Ascending aorta (tissue), 2 donors: Measurements from ENCODE around the gene SPINT2. TPM values are rescaled to one million over a fixed set of nuclear protein-coding genes. Genes with fewer than 3 reads are reported as not detected.

Experiments
- DNase-seq, 2 donors: peaks; one replicate each; pipeline ENCODE4 v3.0.0-alpha.2; 2019; ENCODE audit warnings: low spot score in 2 of 2
- H3K27ac ChIP-seq, 2 donors: fragments of 200-600 bp; sonication (generic); one replicate each; pipeline ENCODE4 v1.5.1; 2016 to 2017; ENCODE audit warnings: mild to moderate bottlenecking in 1 of 2
- H3K27me3 ChIP-seq: fragments of 200-600 bp; sonication (generic); one replicate; pipeline ENCODE4 v1.5.1; 2017
- H3K36me3 ChIP-seq, 2 donors: fragments of 200-600 bp; sonication (generic); one replicate each; pipeline ENCODE4 v1.5.1; 2016
- H3K4me1 ChIP-seq, 2 donors: fragments of 200-600 bp; sonication (generic); one replicate each; pipeline ENCODE4 v1.5.1; 2016 to 2017; ENCODE audit warnings: mild to moderate bottlenecking in 1 of 2
- H3K4me3 ChIP-seq, 2 donors: fragments of 200-600 bp; sonication (generic); one replicate each; pipeline ENCODE4 v1.5.1; 2016 to 2017; ENCODE audit warnings: mild to moderate bottlenecking in 1 of 2
- H3K9me3 ChIP-seq, 2 donors: fragments of 200-600 bp; sonication (generic); one replicate each; pipeline ENCODE4 v1.5.1; 2016
- intact Hi-C: fragments of 100-400 bp; cut with DNase I; formaldehyde crosslinking; loops from one replicate; pipeline ENCODE4 v1.15.1; 2023
- total RNA-seq: library from RNA; depleted of rRNA; stranded (reverse); fragments of >200 nt; gene quantifications from one replicate; pipeline ENCODE4 v1.1.0, GENCODE V29; 2016
- TF ChIP-seq, protein P1 (sequence below), 3 experiments: fragments of 200-600 bp in 2 of 3; fragments of 450-650 bp in 1 of 3; sonication (generic) in 2 of 3; IDR thresholded peaks; one replicate each; pipeline ENCODE4 v1.5.1; 2016 to 2019; ENCODE audit warnings: antibody characterized with exemption in 3 of 3, mild to moderate bottlenecking in 1 of 3, moderate library complexity in 1 of 3

Gene SPINT2
- total RNA-seq, 1 donor from 2014 or later: 193 TPM

DNA sequence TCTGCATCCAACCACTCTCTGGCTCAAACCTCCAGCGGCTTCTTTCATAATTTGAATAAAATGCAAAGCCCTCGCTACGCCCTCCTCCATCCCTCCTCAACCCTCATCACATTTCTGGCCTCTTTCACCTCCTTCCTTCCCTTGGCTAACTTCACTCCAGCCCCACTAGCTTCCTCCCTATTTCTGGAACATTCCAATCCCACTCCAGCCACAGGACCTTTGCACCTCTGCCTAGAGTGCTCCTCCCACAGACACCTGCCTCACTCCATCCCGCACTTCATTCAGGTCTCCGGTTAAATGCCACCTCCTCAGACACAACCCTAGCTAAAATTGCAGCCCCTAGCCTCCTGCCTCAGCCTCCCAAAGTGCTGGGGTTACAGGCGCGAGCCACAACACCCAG, 32.5 kb upstream of the SPINT2 start:
- no peak for DNase-seq
- Histone ChIP-seq H3K27ac (no peak overlapping the region), H3K27me3 (peaks cover 18% of the 10 kb centered on the region), H3K9me3 (no peaks in the 10 kb centered on the region), H3K4me3 (no peak overlapping the region), H3K4me1 (peaks cover 11 to 12% of the 10 kb centered on the region in 2 donors), H3K36me3 (no peaks in the 10 kb centered on the region)
- intact Hi-C loops: loop anchor here (5.0 kb wide), 1 partner anchor 140 kb away; the partner anchor contains the start of gene PSMD8
- TF ChIP-seq, protein P1, sequence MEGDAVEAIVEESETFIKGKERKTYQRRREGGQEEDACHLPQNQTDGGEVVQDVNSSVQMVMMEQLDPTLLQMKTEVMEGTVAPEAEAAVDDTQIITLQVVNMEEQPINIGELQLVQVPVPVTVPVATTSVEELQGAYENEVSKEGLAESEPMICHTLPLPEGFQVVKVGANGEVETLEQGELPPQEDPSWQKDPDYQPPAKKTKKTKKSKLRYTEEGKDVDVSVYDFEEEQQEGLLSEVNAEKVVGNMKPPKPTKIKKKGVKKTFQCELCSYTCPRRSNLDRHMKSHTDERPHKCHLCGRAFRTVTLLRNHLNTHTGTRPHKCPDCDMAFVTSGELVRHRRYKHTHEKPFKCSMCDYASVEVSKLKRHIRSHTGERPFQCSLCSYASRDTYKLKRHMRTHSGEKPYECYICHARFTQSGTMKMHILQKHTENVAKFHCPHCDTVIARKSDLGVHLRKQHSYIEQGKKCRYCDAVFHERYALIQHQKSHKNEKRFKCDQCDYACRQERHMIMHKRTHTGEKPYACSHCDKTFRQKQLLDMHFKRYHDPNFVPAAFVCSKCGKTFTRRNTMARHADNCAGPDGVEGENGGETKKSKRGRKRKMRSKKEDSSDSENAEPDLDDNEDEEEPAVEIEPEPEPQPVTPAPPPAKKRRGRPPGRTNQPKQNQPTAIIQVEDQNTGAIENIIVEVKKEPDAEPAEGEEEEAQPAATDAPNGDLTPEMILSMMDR (IDR thresholded peaks at IDR 0.05): no peak

DNA sequence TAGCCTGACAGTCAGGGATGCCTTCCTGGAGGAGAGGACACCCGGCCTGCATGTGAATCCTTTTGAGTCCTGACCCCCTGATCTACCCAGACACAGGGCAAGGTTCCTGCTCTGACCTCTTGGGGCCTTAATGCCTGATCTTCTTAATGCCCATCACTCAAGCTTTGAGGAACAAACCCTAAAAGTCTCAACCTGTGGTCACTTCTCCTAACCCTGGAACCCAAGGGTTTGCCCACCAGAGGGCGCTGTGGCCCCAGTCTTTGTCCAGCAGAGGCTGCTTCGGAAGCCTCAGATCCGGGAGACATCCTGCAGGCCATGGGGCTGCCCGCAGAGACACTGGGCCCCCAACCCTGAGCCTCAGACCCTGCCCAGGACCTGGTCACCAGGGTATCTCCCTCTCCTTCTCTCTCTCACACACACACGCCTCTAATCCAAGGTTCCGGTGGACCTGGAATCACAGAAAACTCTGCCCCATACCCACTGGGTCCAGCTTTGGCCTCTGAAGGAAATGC, 30.6 kb upstream of the SPINT2 start:
- Histone ChIP-seq H3K36me3 (no peaks in the 10 kb centered on the region), H3K4me1 (peaks cover 5 to 6% of the 10 kb centered on the region in 2 donors), H3K27me3 (peaks cover 5% of the 10 kb centered on the region), H3K27ac (no peak overlapping the region), H3K4me3 (no peak overlapping the region), H3K9me3 (no peaks in the 10 kb centered on the region)
- TF ChIP-seq, protein P1 (IDR thresholded peaks at IDR 0.05): peak; percentile 73 to 86 (median 82)
- intact Hi-C loops: loop anchor here (2.0 to 5.0 kb wide), 2 partner anchors 101 to 139 kb away; partner anchors contain the start of genes CATSPERG and PSMD8
- DNase-seq: peak in 1 of 2 donors; percentile 88

GRCh38 chr19:38234615-38235014, 29.8 kb upstream of the SPINT2 start:
- Histone ChIP-seq H3K9me3 (no peaks in the 10 kb centered on the region), H3K4me1 (no peaks in the 10 kb centered on the region), H3K27ac (no peak overlapping the region), H3K4me3 (no peak overlapping the region), H3K36me3 (no peaks in the 10 kb centered on the region), H3K27me3 (no peaks in the 10 kb centered on the region)
- DNase-seq: no peak
- TF ChIP-seq, protein P1 (IDR thresholded peaks at IDR 0.05): no peak
- intact Hi-C loops: loop anchor here (2.0 to 5.0 kb wide), 2 partner anchors 100 to 138 kb away; partner anchors contain the start of genes CATSPERG and PSMD8

DNA sequence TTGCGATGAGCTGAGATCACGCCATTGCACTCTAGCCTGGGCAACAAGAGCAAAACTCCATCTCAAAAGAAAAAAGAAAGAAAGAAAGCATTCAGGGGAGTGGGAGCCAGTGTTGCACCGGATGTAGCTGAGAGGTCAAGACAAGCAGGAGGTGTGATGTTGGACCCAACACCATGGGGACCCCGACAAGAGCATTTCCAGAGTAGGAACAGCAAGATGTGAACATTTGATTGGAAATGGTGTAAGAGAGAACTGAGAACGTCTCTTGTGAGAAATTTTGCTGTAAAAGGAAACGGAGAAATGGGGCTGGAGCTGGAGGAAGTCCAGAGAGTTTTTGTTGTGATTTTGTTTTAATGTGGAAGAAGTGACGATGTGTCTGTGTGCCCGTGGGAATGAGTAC, 24.6 kb upstream of the SPINT2 start:
- peak overlapping the region; percentile 12 to 53 for H3K27ac ChIP-seq
- peaks cover 0 to 11% of the 10 kb centered on the region in 2 donors for H3K4me1 ChIP-seq
- no peak overlapping the region for H3K4me3 ChIP-seq
- no peaks in the 10 kb centered on the region for H3K36me3 ChIP-seq
- TF ChIP-seq, protein P1 (IDR thresholded peaks at IDR 0.05): no peak
- intact Hi-C loops: no loop called here
- H3K27me3 ChIP-seq: no peaks in the 10 kb centered on the region
- DNase-seq: no peak
- H3K9me3 ChIP-seq: no peaks in the 10 kb centered on the region

GRCh38 chr19:38243279-38243673, 21.1 kb upstream of the SPINT2 start:
- Histone ChIP-seq H3K36me3 (no peaks in the 10 kb centered on the region), H3K9me3 (no peaks in the 10 kb centered on the region), H3K4me3 (peak overlapping the region in 1 of 2 donors; percentile 55), H3K27me3 (no peaks in the 10 kb centered on the region), H3K4me1 (peaks cover 12 to 42% of the 10 kb centered on the region in 2 donors), H3K27ac (no peak overlapping the region)
- TF ChIP-seq, protein P1 (IDR thresholded peaks at IDR 0.05): no peak
- DNase-seq: no peak
- intact Hi-C loops: loop anchor here (2.0 kb wide), 1 partner anchor 14 kb away; the partner anchor contains the start of gene PPP1R14A
